Right lobe of liver (tissue), 6 donors: ENCODE data around the gene SLC22A1. TPM values are rescaled to one million over a fixed set of nuclear protein-coding genes. Genes with fewer than 3 reads are reported as not detected.
"Not testable (repeated sequence)": the region's sequence is repeated elsewhere in the genome, so short reads cannot be mapped to it uniquely, and the experiment has no call there.

Experiments used
- ATAC-seq, 4 donors: fragments of 200-7000 bp; cut with Tn5 transposase; one replicate each; pipeline ENCODE4 v1.9.1; 2020; ENCODE audit warnings: mild to moderate bottlenecking in 4 of 4, moderate library complexity in 4 of 4
- DNase-seq, 3 donors: peaks; one replicate each; pipeline ENCODE4 v3.0.0-alpha.2; 2020
- H3K27ac ChIP-seq, 3 donors: fragments of 200-600 bp; one replicate each; pipeline ENCODE4 v1.8.0; 2022
- H3K27me3 ChIP-seq, 2 donors: fragments of 200-600 bp; one replicate each; pipeline ENCODE4 v1.8.0; 2022
- H3K36me3 ChIP-seq, 4 donors: fragments of 200-600 bp; sonication (generic) in 1 of 4; one replicate each; pipeline versions ENCODE4 v1.5.1 to v1.8.0; 2017 to 2022; ENCODE audit warnings: control low read depth in 1 of 4
- H3K4me1 ChIP-seq, 4 donors: fragments of 200-600 bp; sonication (generic) in 1 of 4; one replicate each; pipeline versions ENCODE4 v1.5.1 to v1.8.0; 2017 to 2022; ENCODE audit warnings: control low read depth in 1 of 4
- H3K4me3 ChIP-seq, 3 donors: fragments of 200-600 bp; one replicate each; pipeline ENCODE4 v1.8.0; 2022
- H3K9me3 ChIP-seq, 4 donors: fragments of 200-600 bp; sonication (generic) in 1 of 4; one replicate each; pipeline versions ENCODE4 v1.5.1 to v1.8.0; 2017 to 2022; ENCODE audit warnings: control low read depth in 1 of 4
- POLR2A ChIP-seq: fragments of 450-650 bp; IDR thresholded peaks from one replicate; pipeline ENCODE4 v1.6.1; 2017; ENCODE audit warnings: antibody characterized with exemption, mild to moderate bottlenecking
- WGBS: methylation state at CpG from one replicate; pipeline ENCODE4 v1.1.6; 2018; ENCODE audit warnings: low coverage, low lambda C conversion rate; ENCODE audit not compliant: insufficient coverage; ENCODE audit errors: missing lambda C conversion rate; 5-methylcytosine and 5-hydroxymethylcytosine counted together
- intact Hi-C, 2 donors: fragments of 100-400 bp; cut with DNase I; formaldehyde crosslinking; loops; one replicate each; pipeline versions ENCODE4 v1.11.2 to v1.14.1; 2022
- total RNA-seq, 6 experiments: library from RNA; depleted of rRNA in 2 of 6; stranded (reverse); fragments of >200 nt in 2 of 6; fragmentation: NEBNext Ultra II Directional in 3 of 6; extraction: Animal tissue kit (Norgen Biotek cat#: 25700) in 3 of 6; gene quantifications; one replicate each; pipeline versions ENCODE4 v1.1.0 to v1.2.4, GENCODE V29; 2016 to 2023
- TF ChIP-seq, protein P1 (sequence below), 4 donors: fragments of 200-600 bp in 3 of 4; fragments of 450-650 bp in 1 of 4; IDR thresholded peaks; one replicate each; pipeline versions ENCODE4 v1.5.1 to v1.8.0; 2016 to 2022; ENCODE audit warnings: antibody characterized with exemption in 4 of 4, mild to moderate bottlenecking in 2 of 4
- donor health status: DM: no; HTN: yes; CAD: no.
- donor health status: DM: no; HTN: no; CAD: no.
- donor health status: DM: no; HTN: no; CAD: no.
- donor health status: DM: no; HTN: yes; CAD: no.
- donor health status: DM: no; HTN: yes; CAD: no.

SLC22A1 gene
- total RNA-seq, 6 experiments from 2014 or later: 190 to 1,656 (median 769) TPM

- Histone ChIP-seq H3K27ac (peak overlapping the region in 2 of 3 donors; percentile 94 to 95), H3K4me3 (no peak overlapping the region), H3K9me3 (no peaks in the 10 kb centered on the region), H3K4me1 (peaks cover 0 to 51% (median 6%) of the 10 kb centered on the region in 4 donors), H3K36me3 (peaks cover 0 to 31% (median 12%) of the 10 kb centered on the region in 4 donors), H3K27me3 (no peaks in the 10 kb centered on the region)
- no peak for TF ChIP-seq POLR2A
- intact Hi-C loops: no loop called here
- ATAC-seq (no peak), DNase-seq (no peak)
- 20% methylated on average over 1 of the region's 5 CpGs for WGBS
Observed at GRCh38 chr6:160161647-160161986, 40.0 kb downstream of the SLC22A1 start.

- WGBS: 45% methylated on average over 3 of the region's 5 CpGs
- Histone ChIP-seq H3K4me3 (no peak overlapping the region), H3K9me3 (no peaks in the 10 kb centered on the region), H3K27me3 (no peaks in the 10 kb centered on the region), H3K36me3 (peaks cover 0 to 26% (median 9%) of the 10 kb centered on the region in 4 donors), H3K4me1 (peaks cover 0 to 51% (median 6%) of the 10 kb centered on the region in 4 donors), H3K27ac (peak overlapping the region; percentile 69 to 95 (median 94))
- TF ChIP-seq POLR2A: no peak
- TF ChIP-seq, protein P1, sequence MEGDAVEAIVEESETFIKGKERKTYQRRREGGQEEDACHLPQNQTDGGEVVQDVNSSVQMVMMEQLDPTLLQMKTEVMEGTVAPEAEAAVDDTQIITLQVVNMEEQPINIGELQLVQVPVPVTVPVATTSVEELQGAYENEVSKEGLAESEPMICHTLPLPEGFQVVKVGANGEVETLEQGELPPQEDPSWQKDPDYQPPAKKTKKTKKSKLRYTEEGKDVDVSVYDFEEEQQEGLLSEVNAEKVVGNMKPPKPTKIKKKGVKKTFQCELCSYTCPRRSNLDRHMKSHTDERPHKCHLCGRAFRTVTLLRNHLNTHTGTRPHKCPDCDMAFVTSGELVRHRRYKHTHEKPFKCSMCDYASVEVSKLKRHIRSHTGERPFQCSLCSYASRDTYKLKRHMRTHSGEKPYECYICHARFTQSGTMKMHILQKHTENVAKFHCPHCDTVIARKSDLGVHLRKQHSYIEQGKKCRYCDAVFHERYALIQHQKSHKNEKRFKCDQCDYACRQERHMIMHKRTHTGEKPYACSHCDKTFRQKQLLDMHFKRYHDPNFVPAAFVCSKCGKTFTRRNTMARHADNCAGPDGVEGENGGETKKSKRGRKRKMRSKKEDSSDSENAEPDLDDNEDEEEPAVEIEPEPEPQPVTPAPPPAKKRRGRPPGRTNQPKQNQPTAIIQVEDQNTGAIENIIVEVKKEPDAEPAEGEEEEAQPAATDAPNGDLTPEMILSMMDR (IDR thresholded peaks at IDR 0.05): no peak
- peak in 2 of 3 donors; percentile 65 to 67 for DNase-seq
- intact Hi-C loops: no loop called here
- ATAC-seq: peak; percentile 45 to 69 (median 58)
Observed at GRCh38 chr6:160162030-160162566, 40.5 kb downstream of the SLC22A1 start.

DNA sequence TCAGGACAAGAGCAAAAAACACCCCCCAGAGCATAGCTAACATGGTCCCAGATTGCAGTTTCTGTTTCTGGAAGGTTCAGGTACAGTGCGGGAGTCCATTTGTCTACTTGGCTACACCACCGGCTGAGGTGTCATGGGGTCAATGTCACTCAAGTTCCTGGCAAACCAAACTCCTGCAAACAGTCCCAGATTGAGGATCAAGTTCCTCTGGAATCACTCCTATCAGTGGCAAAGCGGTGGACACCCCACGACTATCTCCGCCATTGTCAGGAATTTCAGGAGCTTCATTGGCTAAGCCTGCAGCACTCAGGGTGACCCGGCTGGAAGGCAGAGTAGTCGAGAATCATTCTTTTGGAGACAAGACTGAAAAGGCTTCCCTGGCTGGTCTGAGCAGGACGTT lies 41.8 kb downstream of the SLC22A1 start:
- intact Hi-C loops: no loop called here
- peak; percentile 31 for TF ChIP-seq POLR2A
- TF ChIP-seq, protein P1 (IDR thresholded peaks at IDR 0.05): no peak
- Histone ChIP-seq H3K9me3 (no peaks in the 10 kb centered on the region), H3K36me3 (peaks cover 0 to 13% (median 4%) of the 10 kb centered on the region in 4 donors), H3K4me1 (peaks cover 0 to 51% (median 6%) of the 10 kb centered on the region in 4 donors), H3K27ac (peak overlapping the region; percentile 69 to 95 (median 94)), H3K4me3 (peak overlapping the region in 2 of 3 donors; percentile 34 to 48), H3K27me3 (no peaks in the 10 kb centered on the region)
- ATAC-seq (peak; percentile 77 to 84 (median 82)), DNase-seq (peak; percentile 44 to 85 (median 76))
- 46% methylated on average over 2 of the region's 8 CpGs for WGBS

GRCh38 chr6:160163912-160164311 lies 42.3 kb downstream of the SLC22A1 start:
- intact Hi-C loops: no loop called here
- Histone ChIP-seq H3K27ac (peak overlapping the region; percentile 69 to 95 (median 94)), H3K27me3 (no peaks in the 10 kb centered on the region), H3K36me3 (peaks cover 0 to 8% (median 1%) of the 10 kb centered on the region in 4 donors), H3K9me3 (no peaks in the 10 kb centered on the region), H3K4me1 (peaks cover 0 to 50% (median 6%) of the 10 kb centered on the region in 4 donors), H3K4me3 (peak overlapping the region in 2 of 3 donors; percentile 34 to 48)
- WGBS: 22% methylated on average over 7 of the region's 7 CpGs
- ATAC-seq (peak in 2 of 4 donors; percentile 1 to 15), DNase-seq (no peak)
- no peak for TF ChIP-seq POLR2A
- TF ChIP-seq, protein P1 (IDR thresholded peaks at IDR 0.05): no peak

GRCh38 chr6:160165928-160166327 lies 44.3 kb downstream of the SLC22A1 start:
- H3K9me3 ChIP-seq, intact Hi-C loops, H3K27me3 ChIP-seq, H3K36me3 ChIP-seq, H3K4me3 ChIP-seq, H3K27ac ChIP-seq: not testable (repeated sequence)
- H3K4me1 ChIP-seq: peaks cover 0 to 30% (median 0%) of the 10 kb centered on the region in 4 donors
- ATAC-seq (peak in 3 of 4 donors; percentile 9 to 46 (median 44)), DNase-seq (peak in 1 of 3 donors; percentile 56)
- 23% methylated on average over 2 of the region's 3 CpGs for WGBS
